Mucosa of rectum (tissue), 2 donors: ENCODE data around the gene RGS6.

Experiments
- H3K27ac ChIP-seq, 2 donors: one replicate each; pipeline ENCODE4 v1.7.0; 2013; ENCODE audit warnings: inconsistent platforms in 2 of 2, low read depth in 2 of 2, low read length in 2 of 2
- H3K27me3 ChIP-seq, 2 donors: one replicate each; pipeline ENCODE4 v1.7.0; 2013; ENCODE audit warnings: low read length in 2 of 2; ENCODE audit not compliant: control insufficient read depth in 2 of 2, insufficient read depth in 2 of 2
- H3K36me3 ChIP-seq, 2 donors: one replicate each; pipeline ENCODE4 v1.7.0; 2013; ENCODE audit warnings: low read length in 2 of 2; ENCODE audit not compliant: control insufficient read depth in 2 of 2, insufficient read depth in 2 of 2
- H3K4me1 ChIP-seq, 2 donors: one replicate each; pipeline ENCODE4 v1.7.0; 2013; ENCODE audit warnings: low read length in 2 of 2, mild to moderate bottlenecking in 1 of 2; ENCODE audit not compliant: control insufficient read depth in 2 of 2, insufficient read depth in 2 of 2
- H3K4me3 ChIP-seq, 2 donors: one replicate each; pipeline ENCODE4 v1.7.0; 2013; ENCODE audit warnings: low read length in 2 of 2
- H3K9ac ChIP-seq, 2 donors: one replicate each; pipeline ENCODE4 v1.7.0; 2013; ENCODE audit warnings: low read length in 2 of 2, low read depth in 1 of 2, mild to moderate bottlenecking in 1 of 2
- H3K9me3 ChIP-seq, 2 donors: one replicate each; pipeline ENCODE4 v1.7.0; 2013; ENCODE audit warnings: low read length in 2 of 2; ENCODE audit not compliant: control insufficient read depth in 2 of 2
- donor health status: healthy.
- donor health status: Normal muscosa, but diverticular disease.

RGS6 gene

GRCh38 chr14:72539661-72540315, 607.6 kb downstream of the RGS6 start:
- H3K27me3 ChIP-seq = no peaks in the 10 kb centered on the region
- no peak overlapping the region for H3K4me3 ChIP-seq
- no peaks in the 10 kb centered on the region for H3K9me3 ChIP-seq
- no peak overlapping the region for H3K27ac ChIP-seq
- H3K36me3 ChIP-seq = no peaks in the 10 kb centered on the region
- no peak overlapping the region for H3K9ac ChIP-seq
- H3K4me1 ChIP-seq = peaks cover 0 to 2% of the 10 kb centered on the region in 2 donors

- H3K27me3 ChIP-seq = no peaks in the 10 kb centered on the region
- H3K36me3 ChIP-seq = no peaks in the 10 kb centered on the region
- no peaks in the 10 kb centered on the region for H3K4me1 ChIP-seq
- H3K9me3 ChIP-seq = no peaks in the 10 kb centered on the region
- H3K4me3 ChIP-seq = no peak overlapping the region
- no peak overlapping the region for H3K27ac ChIP-seq
- no peak overlapping the region for H3K9ac ChIP-seq
Measured at GRCh38 chr14:72540836-72541235, 608.6 kb downstream of the RGS6 start.

- Histone ChIP-seq H3K9ac (no peak overlapping the region), H3K27ac (no peak overlapping the region), H3K4me3 (no peak overlapping the region), H3K36me3 (no peaks in the 10 kb centered on the region), H3K4me1 (no peaks in the 10 kb centered on the region), H3K27me3 (no peaks in the 10 kb centered on the region), H3K9me3 (no peaks in the 10 kb centered on the region)
Measured at GRCh38 chr14:72541546-72541945, 609.3 kb downstream of the RGS6 start.

GRCh38 chr14:72543341-72543740, 611.1 kb downstream of the RGS6 start:
- no peaks in the 10 kb centered on the region for H3K9me3 ChIP-seq
- no peaks in the 10 kb centered on the region for H3K4me1 ChIP-seq
- no peak overlapping the region for H3K27ac ChIP-seq
- no peak overlapping the region for H3K9ac ChIP-seq
- no peaks in the 10 kb centered on the region for H3K27me3 ChIP-seq
- no peaks in the 10 kb centered on the region for H3K36me3 ChIP-seq
- no peak overlapping the region for H3K4me3 ChIP-seq

GRCh38 chr14:72544615-72545387, 612.6 kb downstream of the RGS6 start:
- Histone ChIP-seq H3K9me3 (no peaks in the 10 kb centered on the region), H3K4me1 (no peaks in the 10 kb centered on the region), H3K36me3 (no peaks in the 10 kb centered on the region), H3K9ac (no peak overlapping the region), H3K27ac (no peak overlapping the region), H3K4me3 (no peak overlapping the region), H3K27me3 (no peaks in the 10 kb centered on the region)

- no peaks in the 10 kb centered on the region for H3K36me3 ChIP-seq
- H3K4me1 ChIP-seq = no peaks in the 10 kb centered on the region
- H3K27me3 ChIP-seq = no peaks in the 10 kb centered on the region
- H3K4me3 ChIP-seq = no peak overlapping the region
- no peak overlapping the region for H3K27ac ChIP-seq
- H3K9ac ChIP-seq = no peak overlapping the region
- no peaks in the 10 kb centered on the region for H3K9me3 ChIP-seq
Measured at GRCh38 chr14:72545411-72546311, 613.4 kb downstream of the RGS6 start.

- H3K36me3 ChIP-seq = no peaks in the 10 kb centered on the region
- no peak overlapping the region for H3K27ac ChIP-seq
- peaks cover 0 to 2% of the 10 kb centered on the region in 2 donors for H3K27me3 ChIP-seq
- no peak overlapping the region for H3K4me3 ChIP-seq
- no peak overlapping the region for H3K9ac ChIP-seq
- no peaks in the 10 kb centered on the region for H3K9me3 ChIP-seq
- H3K4me1 ChIP-seq = no peaks in the 10 kb centered on the region
Measured at GRCh38 chr14:72546344-72547016, 614.3 kb downstream of the RGS6 start.

GRCh38 chr14:72547999-72548398, 615.8 kb downstream of the RGS6 start:
- H3K4me1 ChIP-seq = no peaks in the 10 kb centered on the region
- peaks cover 0 to 4% of the 10 kb centered on the region in 2 donors for H3K27me3 ChIP-seq
- no peak overlapping the region for H3K27ac ChIP-seq
- H3K4me3 ChIP-seq = no peak overlapping the region
- no peak overlapping the region for H3K9ac ChIP-seq
- no peaks in the 10 kb centered on the region for H3K36me3 ChIP-seq
- no peaks in the 10 kb centered on the region for H3K9me3 ChIP-seq

- no peaks in the 10 kb centered on the region for H3K4me1 ChIP-seq
- H3K27me3 ChIP-seq = peaks cover 0 to 4% of the 10 kb centered on the region in 2 donors
- H3K9ac ChIP-seq = no peak overlapping the region
- no peak overlapping the region for H3K27ac ChIP-seq
- H3K4me3 ChIP-seq = no peak overlapping the region
- H3K36me3 ChIP-seq = no peaks in the 10 kb centered on the region
- H3K9me3 ChIP-seq = no peaks in the 10 kb centered on the region
Measured at GRCh38 chr14:72549026-72549425, 616.8 kb downstream of the RGS6 start.
